ENCODE data around the gene ABCF1. TPM values are rescaled to one million over a fixed set of nuclear protein-coding genes. Genes with fewer than 3 reads are reported as not detected.

Gene ABCF1
- total and polyA plus RNA-seq, 9 of the 15 experiments (the other 6 are each of a cell fraction or from before 2014, with no cell fraction given), result 41.6 to 193 (median 102) TPM

DNA sequence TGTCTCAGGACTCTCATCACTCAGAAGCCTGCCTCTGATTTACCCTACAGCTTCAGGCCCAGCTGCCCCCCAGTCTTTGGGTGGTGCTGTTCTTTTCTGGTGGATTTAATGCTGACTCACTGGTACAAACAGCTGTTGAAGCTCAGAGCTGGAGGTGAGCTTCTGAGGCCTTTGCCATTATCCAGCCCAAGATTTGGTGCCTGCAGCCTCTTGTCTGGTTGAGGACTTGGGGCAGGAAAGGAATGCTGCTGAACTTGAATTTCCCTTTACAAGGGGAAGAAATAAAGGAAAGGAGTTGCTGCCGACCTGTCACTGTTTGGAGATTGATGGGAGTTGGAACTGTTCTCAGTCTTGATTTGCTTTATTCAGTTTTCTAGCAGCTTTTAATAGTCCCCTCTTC lies 19.8 kb downstream of the ABCF1 start:
- H3K9me3 ChIP-seq (replicated peaks; ENCODE audit: control insufficient read depth, insufficient read depth, low read depth, low read length), result no peaks in the 10 kb centered on the region
- BruUV-seq (replicated peaks), result no TSS peak
- TF ChIP-seq ZNF316 (IDR thresholded peaks at IDR 0.05) (peak; percentile 88), BMI1 (IDR thresholded peaks at IDR 0.05; ENCODE audit: low read length) (no peak), ZKSCAN8 (CRISPR knock-in tag; IDR thresholded peaks at IDR 0.05) (no peak), PYGO2 (tag; IDR thresholded peaks at IDR 0.05) (no peak), CBFA2T2 (conservative IDR thresholded peaks at IDR 0.05) (no peak), TCFL5 (CRISPR knock-in tag; conservative IDR thresholded peaks at IDR 0.05) (no peak), C11orf30 (IDR thresholded peaks at IDR 0.05; ENCODE audit: low read depth) (peak; percentile 89), ZBTB17 (CRISPR knock-in tag; IDR thresholded peaks at IDR 0.05) (no peak), HSF4 (CRISPR knock-in tag; IDR thresholded peaks at IDR 0.05; ENCODE audit: borderline replicate concordance) (no peak)
- TF ChIP-seq, protein P1, sequence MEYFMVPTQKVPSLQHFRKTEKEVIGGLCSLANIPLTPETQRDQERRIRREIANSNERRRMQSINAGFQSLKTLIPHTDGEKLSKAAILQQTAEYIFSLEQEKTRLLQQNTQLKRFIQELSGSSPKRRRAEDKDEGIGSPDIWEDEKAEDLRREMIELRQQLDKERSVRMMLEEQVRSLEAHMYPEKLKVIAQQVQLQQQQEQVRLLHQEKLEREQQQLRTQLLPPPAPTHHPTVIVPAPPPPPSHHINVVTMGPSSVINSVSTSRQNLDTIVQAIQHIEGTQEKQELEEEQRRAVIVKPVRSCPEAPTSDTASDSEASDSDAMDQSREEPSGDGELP (CRISPR knock-in tag; IDR thresholded peaks at IDR 0.05; ENCODE audit: borderline replicate concordance), result peak; percentile 87
- TF ChIP-seq, protein P2, sequence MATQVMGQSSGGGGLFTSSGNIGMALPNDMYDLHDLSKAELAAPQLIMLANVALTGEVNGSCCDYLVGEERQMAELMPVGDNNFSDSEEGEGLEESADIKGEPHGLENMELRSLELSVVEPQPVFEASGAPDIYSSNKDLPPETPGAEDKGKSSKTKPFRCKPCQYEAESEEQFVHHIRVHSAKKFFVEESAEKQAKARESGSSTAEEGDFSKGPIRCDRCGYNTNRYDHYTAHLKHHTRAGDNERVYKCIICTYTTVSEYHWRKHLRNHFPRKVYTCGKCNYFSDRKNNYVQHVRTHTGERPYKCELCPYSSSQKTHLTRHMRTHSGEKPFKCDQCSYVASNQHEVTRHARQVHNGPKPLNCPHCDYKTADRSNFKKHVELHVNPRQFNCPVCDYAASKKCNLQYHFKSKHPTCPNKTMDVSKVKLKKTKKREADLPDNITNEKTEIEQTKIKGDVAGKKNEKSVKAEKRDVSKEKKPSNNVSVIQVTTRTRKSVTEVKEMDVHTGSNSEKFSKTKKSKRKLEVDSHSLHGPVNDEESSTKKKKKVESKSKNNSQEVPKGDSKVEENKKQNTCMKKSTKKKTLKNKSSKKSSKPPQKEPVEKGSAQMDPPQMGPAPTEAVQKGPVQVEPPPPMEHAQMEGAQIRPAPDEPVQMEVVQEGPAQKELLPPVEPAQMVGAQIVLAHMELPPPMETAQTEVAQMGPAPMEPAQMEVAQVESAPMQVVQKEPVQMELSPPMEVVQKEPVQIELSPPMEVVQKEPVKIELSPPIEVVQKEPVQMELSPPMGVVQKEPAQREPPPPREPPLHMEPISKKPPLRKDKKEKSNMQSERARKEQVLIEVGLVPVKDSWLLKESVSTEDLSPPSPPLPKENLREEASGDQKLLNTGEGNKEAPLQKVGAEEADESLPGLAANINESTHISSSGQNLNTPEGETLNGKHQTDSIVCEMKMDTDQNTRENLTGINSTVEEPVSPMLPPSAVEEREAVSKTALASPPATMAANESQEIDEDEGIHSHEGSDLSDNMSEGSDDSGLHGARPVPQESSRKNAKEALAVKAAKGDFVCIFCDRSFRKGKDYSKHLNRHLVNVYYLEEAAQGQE (IDR thresholded peaks at IDR 0.05; ENCODE audit: borderline replicate concordance), result no peak
- TF ChIP-seq, protein P2 (CRISPR knock-in tag; IDR thresholded peaks at IDR 0.05; ENCODE audit: low read depth), result no peak
- TF ChIP-seq, protein P3, sequence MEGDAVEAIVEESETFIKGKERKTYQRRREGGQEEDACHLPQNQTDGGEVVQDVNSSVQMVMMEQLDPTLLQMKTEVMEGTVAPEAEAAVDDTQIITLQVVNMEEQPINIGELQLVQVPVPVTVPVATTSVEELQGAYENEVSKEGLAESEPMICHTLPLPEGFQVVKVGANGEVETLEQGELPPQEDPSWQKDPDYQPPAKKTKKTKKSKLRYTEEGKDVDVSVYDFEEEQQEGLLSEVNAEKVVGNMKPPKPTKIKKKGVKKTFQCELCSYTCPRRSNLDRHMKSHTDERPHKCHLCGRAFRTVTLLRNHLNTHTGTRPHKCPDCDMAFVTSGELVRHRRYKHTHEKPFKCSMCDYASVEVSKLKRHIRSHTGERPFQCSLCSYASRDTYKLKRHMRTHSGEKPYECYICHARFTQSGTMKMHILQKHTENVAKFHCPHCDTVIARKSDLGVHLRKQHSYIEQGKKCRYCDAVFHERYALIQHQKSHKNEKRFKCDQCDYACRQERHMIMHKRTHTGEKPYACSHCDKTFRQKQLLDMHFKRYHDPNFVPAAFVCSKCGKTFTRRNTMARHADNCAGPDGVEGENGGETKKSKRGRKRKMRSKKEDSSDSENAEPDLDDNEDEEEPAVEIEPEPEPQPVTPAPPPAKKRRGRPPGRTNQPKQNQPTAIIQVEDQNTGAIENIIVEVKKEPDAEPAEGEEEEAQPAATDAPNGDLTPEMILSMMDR (IDR thresholded peaks at IDR 0.05 in 2 of 3, conservative IDR thresholded peaks at IDR 0.05 in 1 of 3; ENCODE audit: insufficient read depth in 2 of 3, low read depth in 1 of 3, low read length in 3 of 3), result no peak

More for the DNA sequence above, 19.8 kb downstream of the ABCF1 start:
- H3K4me3 ChIP-seq, result no peak overlapping the region
- H3K79me2 ChIP-seq (ENCODE audit: control insufficient read depth, insufficient read depth, low read length), result peaks cover 29% of the 10 kb centered on the region
- peaks cover 5% of the 10 kb centered on the region; the same call in 1 of the 2 replicates for H4K20me1 ChIP-seq (replicated peaks; ENCODE audit: control insufficient read depth, insufficient read depth, low read length)
- no peak overlapping the region for H2AFZ ChIP-seq (ENCODE audit: low read depth, low read length)
- no peak overlapping the region for H3K9ac ChIP-seq (ENCODE audit: insufficient read depth in 1 of 2, low read depth in 2 of 2, low read length in 2 of 2)
- FAIRE-seq (peak; percentile 78), DNase-seq (ENCODE audit: extremely low read depth in 1 of 4, low spot score in 3 of 4) (peak in 2 of 4 experiments; percentile 29 to 36), ATAC-seq (peak; percentile 60; the same call in 2 of the 3 replicates)
- H3K4me2 ChIP-seq (ENCODE audit: insufficient read depth, low read length), result no peak overlapping the region
- H3K4me1 ChIP-seq (replicated peaks in 1 of 2; ENCODE audit: control insufficient read depth in 2 of 2, insufficient read depth in 2 of 2, low read length in 2 of 2), result peaks cover 3 to 4% of the 10 kb centered on the region in 2 experiments; a peak in 3 of 5 replicates
- peaks cover 5% of the 10 kb centered on the region for H3K9me1 ChIP-seq (ENCODE audit: control insufficient read depth, insufficient read depth, low read length)
- peak overlapping the region; percentile 8; the same call in 2 of the 3 replicates for H3K27ac ChIP-seq (ENCODE audit: extremely low read depth, low read depth, low read length)
- in situ Hi-C loops (cut with MboI), result no loop called here
- ChIA-PET CTCF (ENCODE audit: low intra/inter-chr PET ratio) (no interaction called here), POLR2A (interaction anchor here (0.8 to 3.1 kb wide), 14 partner anchors 8 to 142 kb away, joined by 3 to 52 read pairs (median 6); partner anchors contain the start of genes ABCF1, MRPS18B, PPP1R10 and PRR3)
- intact Hi-C loops (cut with micrococcal nuclease), result no loop called here
- H3K36me3 ChIP-seq (ENCODE audit: control insufficient read depth, insufficient read depth, low read length), result peaks cover 94% of the 10 kb centered on the region
- H3K27me3 ChIP-seq (ENCODE audit: control insufficient read depth in 2 of 2, insufficient read depth in 2 of 2, low read length in 2 of 2), result no peaks in the 10 kb centered on the region
- 86% methylated on average over 1 of the region's 1 CpG for WGBS (ENCODE audit: insufficient coverage, low coverage, missing lambda C conversion rate)

Data from K562 (cell line).